Fibroblast of skin of back (primary cell): ENCODE results near the gene RSL24D1.
"Not testable (repeated sequence)": the region's sequence is repeated elsewhere in the genome, so short reads cannot be mapped to it uniquely, and the experiment has no call there.

ENCODE experiments used
- DNase-seq: peaks from one replicate; pipeline ENCODE4 v3.0.0-alpha.2; 2013

RSL24D1 gene

GRCh38 chr15:55204464-55204863 lies 7.7 kb upstream of the RSL24D1 start:
- DNase-seq = no peak

GRCh38 chr15:55202206-55202605 lies 5.5 kb upstream of the RSL24D1 start:
- DNase-seq = no peak

GRCh38 chr15:55198706-55199105 lies 2.0 kb upstream of the RSL24D1 start:
- no peak for DNase-seq

- no peak for DNase-seq
Observed at GRCh38 chr15:55197719-55198118, 978 bp upstream of the RSL24D1 start.

- DNase-seq = no peak
Observed at GRCh38 chr15:55197362-55197705, 593 bp upstream of the RSL24D1 start.

GRCh38 chr15:55195996-55196395 lies 745 bp downstream of the RSL24D1 start:
- DNase-seq = no peak

- no peak for DNase-seq
Observed at GRCh38 chr15:55194256-55194655, 2.5 kb downstream of the RSL24D1 start.

GRCh38 chr15:55186331-55186730 lies 10.4 kb downstream of the RSL24D1 start:
- DNase-seq = no peak

GRCh38 chr15:55183679-55184078 lies 13.1 kb downstream of the RSL24D1 start:
- DNase-seq = no peak

GRCh38 chr15:55179141-55179540 lies 17.6 kb downstream of the RSL24D1 start:
- DNase-seq = no peak

GRCh38 chr15:55170361-55170760 lies 26.4 kb downstream of the RSL24D1 start:
- no peak for DNase-seq

- DNase-seq = peak; percentile 60
Observed at GRCh38 chr15:55168350-55168974, 28.3 kb downstream of the RSL24D1 start.

- DNase-seq = no peak
Observed at GRCh38 chr15:55164284-55164683, 32.5 kb downstream of the RSL24D1 start.

GRCh38 chr15:55151631-55152030 lies 45.1 kb downstream of the RSL24D1 start:
- no peak for DNase-seq

GRCh38 chr15:55143132-55143531 lies 53.6 kb downstream of the RSL24D1 start:
- DNase-seq = not testable (repeated sequence)

- DNase-seq = no peak
Observed at GRCh38 chr15:55133972-55134371, 62.8 kb downstream of the RSL24D1 start.

GRCh38 chr15:55132672-55133071 lies 64.1 kb downstream of the RSL24D1 start:
- DNase-seq = no peak
